ENCODE data around the gene HES5.
"Not testable (repeated sequence)": the region's sequence is repeated elsewhere in the genome, so short reads cannot be mapped to it uniquely, and the experiment has no call there.

The HES5 gene, protein sequence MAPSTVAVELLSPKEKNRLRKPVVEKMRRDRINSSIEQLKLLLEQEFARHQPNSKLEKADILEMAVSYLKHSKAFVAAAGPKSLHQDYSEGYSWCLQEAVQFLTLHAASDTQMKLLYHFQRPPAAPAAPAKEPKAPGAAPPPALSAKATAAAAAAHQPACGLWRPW

DNA sequence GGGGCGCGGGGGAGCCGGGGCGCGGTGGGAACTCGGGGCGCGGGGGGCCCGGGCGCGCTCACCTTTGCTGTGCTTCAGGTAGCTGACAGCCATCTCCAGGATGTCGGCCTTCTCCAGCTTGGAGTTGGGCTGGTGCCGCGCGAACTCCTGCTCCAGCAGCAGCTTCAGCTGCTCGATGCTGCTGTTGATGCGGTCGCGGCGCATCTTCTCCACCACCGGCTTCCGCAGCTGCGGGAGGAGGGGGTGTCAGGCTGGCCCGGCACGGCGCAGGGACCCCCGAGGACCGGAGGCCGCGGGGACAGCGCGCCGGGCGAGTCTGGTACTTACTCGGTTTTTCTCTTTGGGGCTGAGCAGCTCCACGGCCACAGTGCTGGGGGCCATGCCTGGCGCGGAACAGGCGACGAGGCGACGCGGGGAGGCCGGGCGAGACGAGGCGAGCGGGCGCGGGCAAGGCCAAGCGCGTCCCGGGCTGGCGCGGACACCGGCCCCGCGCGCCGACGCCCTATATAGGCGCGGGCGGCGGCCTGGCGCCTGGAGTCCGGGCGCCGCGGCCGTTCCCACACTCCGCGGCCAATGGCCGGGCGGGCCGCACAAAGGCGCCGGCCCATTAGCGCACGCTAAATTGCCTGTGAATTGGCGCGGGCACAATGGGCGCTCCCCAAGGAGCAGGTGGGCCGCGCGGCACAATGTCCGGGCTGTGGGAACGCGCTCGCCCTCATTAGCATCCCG is at the start of gene HES5:
Gene HES5, minus strand, starts transcription at position 480 of the 729 bp plus-strand sequence. Its CDS starts 99 bp downstream, at position 381.
- no peak for DNase-seq (ENCODE audit: low read depth in 2 of 2)

DNA sequence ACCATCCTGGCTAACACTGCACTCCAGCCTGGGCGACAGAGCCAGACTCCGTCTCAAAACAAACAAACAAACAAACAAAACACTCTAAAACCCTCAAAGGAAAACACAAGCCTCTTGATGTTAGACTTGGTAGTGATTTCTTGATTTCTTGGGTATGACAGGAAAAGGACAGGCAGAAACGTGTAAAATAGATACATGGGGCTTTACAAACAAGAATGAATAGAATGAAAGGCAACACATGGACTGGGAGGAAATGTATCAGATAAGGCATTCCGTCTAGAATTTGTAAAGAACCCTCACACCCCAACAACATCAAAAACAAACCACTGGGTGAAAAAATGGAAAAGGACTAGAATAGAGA is 48.7 kb upstream of the HES5 start:
- no peak for DNase-seq (ENCODE audit: low read depth in 2 of 2)

DNA sequence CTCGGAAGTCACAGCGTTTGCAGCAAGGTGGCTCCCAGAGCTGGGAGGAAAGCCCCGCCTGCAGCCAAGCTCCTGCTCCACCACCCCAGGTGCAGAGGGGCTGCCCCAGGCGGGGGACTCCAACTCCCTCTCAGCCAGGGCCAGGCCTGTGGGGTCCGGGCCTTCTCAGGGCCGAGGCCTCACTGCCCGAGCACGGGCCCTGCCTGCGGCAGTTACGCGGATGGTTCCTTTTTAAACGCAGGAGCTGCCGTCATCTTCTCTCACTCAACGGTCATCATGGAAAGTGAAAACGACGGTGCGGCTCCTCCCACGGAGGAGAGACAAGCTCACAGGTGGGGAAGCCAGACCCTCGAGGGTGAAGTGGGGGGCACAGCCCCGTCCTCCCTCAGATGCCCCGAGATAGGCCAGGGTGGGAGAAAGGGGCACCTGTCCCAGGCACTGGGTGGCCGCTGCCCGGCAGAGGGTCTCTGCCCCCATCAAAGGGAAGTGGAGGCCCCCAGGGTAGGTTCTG is 47.6 kb upstream of the HES5 start:
- peak in 1 of 2 donors; percentile 33 for DNase-seq (ENCODE audit: low read depth in 2 of 2)

DNA sequence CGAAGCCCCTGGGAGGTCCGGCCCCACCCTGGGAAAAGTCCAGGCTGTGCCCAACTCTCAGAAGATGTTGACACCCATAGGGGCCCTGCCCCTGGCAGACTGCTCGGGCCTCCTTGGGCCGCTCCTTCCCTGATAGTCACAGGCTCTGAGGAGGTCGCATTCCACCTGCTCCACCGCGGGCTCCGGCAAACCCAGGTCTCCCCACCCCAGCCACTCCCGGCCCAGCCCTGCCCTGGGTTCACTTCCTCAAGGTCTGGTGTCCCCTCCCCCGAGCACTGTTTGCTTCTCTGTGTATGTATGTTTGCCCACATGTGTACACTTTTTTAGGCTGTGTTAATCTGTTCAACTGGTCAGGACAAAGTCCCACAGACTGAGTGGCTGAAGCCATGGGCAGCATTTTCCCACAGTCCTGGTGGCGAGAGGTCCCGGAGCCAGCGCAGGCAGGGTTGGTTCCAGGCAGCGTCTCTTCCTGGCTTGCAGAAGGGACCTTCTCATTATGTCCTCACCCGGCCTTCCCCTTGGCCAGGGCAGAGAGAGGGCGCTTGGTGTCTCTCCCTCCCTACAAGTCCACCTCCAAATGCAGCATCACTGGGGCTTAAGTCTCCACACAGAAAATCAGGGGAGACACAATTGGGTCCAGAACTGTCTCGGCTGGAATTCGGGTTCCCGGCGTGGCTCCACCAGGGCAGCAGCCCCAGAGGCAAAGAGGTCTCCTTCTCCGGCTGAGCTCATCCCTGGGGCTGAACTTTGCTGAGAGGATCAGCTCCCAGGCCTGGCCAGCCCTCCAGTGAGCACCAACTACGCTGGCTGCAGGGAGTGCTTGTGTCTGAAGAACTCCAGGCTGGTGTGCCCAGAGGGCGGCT is 46.0 kb upstream of the HES5 start:
- no peak for DNase-seq (ENCODE audit: low read depth in 2 of 2)

DNA sequence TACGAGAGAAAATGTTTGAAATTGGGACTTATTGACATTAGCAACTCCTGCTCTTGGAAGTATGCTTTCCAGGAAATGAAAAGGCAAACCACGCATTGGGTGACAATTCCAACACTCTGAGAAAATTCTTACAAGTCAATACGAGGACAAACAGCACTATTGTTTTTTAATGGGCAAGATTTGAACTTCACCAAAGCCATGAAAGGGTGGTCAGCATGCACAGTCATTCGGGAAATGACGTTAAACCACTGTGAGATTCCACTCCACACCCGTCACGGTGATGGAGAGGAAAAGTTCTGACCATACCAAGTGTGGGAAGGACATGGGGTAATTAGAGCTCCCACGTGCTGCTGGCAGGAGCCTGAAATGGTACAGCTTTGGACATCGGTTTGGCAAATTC is 44.3 kb upstream of the HES5 start:
- DNase-seq (ENCODE audit: low read depth in 2 of 2) = no peak

DNA sequence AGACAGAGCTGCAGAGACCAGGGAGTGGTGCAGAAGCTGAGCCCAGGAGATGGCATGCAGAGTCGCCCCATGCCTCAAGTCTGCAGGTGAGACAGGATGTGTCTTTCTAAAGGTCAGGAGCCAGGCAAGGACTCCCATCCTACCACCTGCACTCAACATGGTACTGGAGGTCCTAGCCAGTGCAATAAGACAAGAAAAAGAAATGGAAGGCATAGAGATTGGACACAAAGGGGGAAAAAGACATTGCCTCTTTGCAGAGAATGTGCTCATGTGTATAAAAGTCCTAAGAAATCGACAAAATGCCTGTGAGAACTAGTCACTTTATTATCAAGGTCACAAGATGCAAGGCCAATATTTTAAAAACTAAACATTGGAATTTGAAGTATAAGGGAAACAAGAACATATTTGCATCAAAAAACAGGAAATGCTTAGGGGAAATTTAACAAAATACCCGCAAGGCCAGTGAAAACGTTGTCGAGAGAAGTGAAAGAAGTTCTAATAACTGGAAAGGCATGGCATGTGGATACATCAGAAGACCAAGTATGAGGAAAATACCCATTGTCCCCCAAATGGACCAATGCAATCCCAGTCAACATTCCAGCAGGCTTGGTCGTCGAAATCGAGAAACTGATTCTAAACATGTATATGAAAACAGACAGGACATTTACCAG is 43.3 kb upstream of the HES5 start:
- no peak for DNase-seq (ENCODE audit: low read depth in 2 of 2)

DNA sequence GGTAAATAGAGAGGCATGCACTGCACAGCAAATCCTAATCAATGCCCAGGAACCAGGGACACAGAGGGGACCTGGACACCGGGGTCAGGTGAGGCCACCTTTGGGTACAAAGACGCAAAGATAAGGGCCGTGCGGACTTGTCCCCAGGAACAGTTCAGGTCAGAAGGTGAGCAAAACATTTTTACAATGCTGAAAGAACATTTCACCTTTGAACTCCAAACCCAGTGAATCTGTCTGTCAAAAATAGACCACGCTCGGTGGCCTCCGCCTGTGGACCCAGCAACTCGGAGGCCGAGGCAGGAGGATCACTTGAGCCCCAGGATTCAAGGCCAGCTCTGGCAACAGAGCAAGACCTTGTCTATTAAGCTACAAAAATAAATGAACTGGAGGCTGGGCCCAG is 41.3 kb upstream of the HES5 start:
- DNase-seq (ENCODE audit: low read depth in 2 of 2) = no peak

DNA sequence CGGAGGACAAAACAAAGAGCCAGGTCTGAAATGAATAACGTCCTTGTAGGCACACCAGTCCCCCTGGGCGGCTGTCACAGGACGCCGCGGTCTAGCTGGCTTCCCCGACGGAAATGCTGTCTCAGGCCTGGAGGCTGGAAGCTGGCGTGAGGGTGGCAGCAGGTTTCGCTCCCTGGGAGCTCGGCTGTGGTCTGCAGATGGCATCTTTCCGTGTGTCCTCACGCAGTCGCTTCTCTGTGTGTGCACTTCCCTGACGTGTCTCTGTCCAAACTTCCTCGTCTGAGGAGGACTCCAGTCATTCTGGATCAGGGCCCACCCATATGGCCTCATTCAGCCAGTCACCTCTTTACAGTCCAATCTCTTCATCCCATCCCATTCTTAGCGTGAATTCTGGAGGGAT is 40.3 kb upstream of the HES5 start:
- no peak for DNase-seq (ENCODE audit: low read depth in 2 of 2)

DNA sequence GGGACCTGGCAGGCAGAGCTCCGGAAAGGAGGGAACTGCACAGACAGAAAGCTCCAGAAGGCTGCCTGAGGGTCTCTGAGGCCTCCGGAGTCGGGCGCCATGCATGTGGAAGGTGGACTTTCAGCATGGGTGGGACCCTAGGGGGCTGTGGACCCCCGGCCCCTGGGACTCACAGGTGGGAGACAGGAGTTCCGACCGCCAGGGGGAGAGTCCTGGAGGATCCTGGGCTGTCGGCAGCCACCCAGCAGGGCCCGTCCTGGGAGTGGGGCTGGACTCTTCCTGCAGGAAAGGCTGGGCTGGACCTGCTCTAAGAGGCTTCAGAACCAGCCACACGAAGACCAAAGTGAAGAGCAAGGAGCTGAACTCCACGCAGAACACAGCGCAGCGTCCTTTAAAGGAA is 39.6 kb upstream of the HES5 start:
- DNase-seq (ENCODE audit: low read depth in 2 of 2) = not testable (repeated sequence)

DNA sequence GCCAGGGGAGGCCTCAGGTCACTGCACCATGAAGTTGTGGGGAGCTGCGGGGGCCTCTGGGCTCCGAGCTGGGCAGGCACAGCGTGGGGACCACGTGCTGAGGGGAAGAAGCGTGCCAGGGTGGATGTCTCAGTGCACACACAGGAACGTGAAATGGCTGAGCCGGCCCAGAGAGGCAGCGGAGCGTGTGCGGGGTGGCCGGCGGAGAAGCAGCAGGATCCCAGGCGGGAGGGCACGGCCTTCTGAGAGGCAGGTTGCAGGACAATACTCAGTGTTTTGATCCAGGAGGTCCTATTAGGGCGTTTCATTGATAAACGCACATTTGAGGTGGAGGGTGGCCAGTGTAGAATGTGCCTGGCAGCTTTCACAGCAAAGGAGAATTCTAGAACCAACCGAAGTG is 39.0 kb upstream of the HES5 start:
- no peak for DNase-seq (ENCODE audit: low read depth in 2 of 2)

DNA sequence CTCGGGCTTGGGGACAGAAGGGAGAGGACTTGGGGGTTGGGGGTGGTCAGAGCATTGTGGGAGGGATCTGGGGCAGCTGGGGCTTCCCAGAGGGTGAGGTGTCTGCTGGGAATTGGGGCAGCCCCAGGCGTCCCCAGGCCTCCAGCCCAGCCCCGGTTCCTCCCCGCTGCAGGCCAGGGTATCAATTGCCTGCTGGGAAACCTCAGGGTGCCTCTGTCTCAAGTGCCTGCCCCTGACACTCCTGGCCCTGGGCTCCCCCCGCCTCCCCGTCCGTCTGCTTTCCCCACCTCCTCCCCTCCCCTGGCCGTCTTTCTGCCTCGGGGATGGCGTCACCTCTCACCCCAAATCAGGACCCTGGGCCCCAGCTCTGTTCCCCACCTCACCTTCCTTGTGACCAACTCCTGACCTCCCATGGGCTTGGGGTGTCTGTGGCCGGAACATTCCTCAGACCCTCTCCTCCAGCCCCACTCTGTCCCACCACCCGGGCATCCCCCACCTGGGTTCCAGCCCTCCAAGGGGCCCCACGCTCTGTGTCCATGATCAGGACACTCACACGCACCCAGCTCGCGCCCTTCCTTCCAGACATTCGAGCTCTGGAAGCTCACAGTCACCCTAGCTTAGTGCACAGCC is 38.2 kb upstream of the HES5 start:
- not testable (repeated sequence) for DNase-seq (ENCODE audit: low read depth in 2 of 2)

DNA sequence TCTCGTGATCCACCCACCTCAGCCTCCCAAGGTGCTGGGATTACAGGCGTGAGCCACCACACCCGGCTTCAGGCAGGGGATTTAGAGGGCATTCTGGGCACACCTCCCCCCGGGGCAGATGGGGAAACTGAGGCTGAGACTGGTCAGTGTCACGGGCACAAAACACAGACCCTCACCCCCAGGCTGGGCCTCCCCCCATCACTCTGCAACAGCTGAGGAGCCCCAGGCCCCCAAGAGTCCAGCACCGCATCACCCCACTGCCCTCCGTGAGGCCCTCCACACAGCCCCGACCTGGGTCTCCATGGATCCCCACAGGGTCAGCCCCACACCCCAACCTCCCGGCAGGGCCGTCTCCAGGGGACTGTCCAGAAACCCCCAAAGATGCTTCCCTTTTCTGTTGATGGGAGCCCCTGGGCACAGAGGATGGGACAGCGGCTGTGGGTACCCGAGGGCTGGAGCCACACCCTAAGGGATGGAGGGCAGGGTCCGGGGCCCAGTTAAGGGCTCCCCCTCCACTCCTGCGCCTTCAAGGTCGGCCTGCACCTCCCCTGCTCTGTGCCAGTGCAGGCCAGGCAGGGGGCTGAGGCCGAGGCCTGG is 37.1 kb upstream of the HES5 start:
- no peak for DNase-seq (ENCODE audit: low read depth in 2 of 2)

DNA sequence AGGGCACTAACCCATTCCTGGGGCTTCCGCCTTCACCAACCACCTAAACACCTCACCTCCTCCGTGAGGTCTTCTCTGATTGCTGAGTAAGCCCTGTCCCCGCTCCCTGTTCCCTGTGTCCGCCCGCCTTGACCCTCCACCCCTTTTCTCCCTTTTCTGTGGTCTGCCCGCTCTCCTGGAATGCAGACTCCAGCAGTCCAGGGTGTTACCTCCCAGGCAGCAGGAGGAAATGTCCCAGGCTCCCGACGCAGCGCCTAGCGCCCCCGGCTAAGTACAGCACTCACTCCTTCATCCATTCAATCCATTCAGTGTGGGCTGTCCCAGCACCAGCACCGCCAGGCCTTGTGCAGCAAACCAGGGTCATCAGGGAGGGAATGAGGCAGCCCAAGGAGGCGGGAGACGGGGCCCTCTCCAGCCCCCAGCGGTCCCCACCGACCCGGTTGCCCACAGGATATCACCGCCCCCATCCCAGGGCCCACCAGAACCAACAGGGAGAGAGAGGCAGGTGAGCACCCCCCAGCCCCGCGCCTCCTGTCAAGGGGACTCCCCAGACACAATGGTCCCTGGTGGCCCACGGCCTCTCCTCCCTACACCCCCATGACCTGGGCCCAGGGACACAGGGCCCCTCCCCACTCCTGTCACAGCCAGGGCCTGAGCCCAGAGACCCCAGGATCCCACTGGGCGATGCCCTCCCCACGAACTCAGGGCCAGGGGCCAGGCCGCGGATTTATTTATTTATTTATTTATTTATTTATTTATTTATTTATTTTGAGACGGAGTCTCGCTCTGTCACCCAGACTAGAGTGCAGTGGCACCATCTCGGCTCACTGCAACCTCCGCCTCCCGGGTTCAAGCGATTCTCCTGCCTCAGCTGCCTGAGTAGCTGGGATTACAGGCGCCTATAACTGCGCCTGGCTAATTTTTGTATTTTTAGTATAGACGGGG is 36.3 kb upstream of the HES5 start:
- DNase-seq (ENCODE audit: low read depth in 2 of 2) = no peak

DNA sequence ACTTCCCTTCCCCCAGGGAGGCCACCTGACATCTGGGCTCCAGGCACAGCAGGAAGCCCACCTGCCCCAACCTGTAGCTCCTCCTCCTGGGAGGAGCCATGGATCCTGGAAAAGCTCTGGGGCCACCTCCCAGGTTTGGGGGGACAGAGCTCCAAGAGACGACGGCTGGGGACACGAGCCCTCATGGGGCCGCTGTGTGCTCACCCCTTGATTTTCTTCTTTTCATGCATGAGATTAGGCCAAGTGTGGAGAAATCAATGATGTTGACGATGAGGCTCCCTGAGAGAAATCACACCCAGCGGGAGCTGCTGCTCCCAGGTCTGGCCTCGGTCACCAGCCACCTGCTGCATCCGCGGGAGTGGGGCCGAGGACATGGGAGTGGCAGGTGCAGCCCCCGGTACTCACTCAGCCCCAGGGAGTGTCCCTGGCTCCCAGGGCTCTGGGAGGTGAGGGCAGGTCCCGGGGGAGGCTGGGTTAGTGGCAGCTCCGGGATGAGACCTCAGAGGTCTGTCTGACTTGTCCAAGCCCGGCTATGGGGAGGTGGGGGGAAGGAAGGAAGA is 34.8 kb upstream of the HES5 start:
- no peak for DNase-seq (ENCODE audit: low read depth in 2 of 2)

DNA sequence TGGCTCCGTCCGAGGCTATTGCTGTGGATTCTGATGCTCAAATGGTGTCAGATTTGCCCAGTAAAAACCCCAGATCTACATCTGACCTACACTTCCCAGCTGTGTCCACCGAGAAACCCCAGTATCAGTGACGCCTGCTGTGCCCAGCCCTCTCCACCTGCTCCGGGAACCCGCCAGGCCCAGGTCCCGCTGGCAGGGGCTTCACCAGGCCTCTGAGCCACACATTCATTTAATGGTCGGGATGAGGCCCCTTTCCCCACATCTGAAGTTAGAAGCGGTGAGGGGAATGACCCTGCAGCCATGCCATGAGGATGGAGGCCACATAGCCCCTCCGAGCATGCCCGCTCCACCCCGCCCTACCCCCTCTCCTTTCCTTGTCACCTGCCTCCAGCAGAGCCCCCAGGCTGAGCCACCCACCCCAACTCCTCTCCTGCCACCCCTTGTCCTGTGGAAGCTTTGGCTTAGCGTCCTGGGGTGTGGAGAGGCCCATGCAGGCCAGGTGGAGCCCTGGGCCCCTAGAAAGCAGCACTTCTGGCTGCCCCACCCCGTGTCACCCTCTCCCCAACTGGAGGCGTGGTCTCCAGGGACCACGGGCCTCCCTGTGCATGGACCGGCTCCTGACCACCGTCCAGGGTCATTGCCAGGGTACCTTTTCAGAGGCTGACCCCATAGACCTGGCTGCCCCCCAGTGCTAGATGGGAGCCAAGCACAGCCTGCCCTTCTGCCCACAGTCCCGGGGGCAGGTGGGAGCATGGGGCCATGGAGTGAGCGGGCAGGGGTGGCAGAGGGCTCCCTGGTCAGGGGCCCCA is 34.1 kb upstream of the HES5 start:
- no peak for DNase-seq (ENCODE audit: low read depth in 2 of 2)

DNA sequence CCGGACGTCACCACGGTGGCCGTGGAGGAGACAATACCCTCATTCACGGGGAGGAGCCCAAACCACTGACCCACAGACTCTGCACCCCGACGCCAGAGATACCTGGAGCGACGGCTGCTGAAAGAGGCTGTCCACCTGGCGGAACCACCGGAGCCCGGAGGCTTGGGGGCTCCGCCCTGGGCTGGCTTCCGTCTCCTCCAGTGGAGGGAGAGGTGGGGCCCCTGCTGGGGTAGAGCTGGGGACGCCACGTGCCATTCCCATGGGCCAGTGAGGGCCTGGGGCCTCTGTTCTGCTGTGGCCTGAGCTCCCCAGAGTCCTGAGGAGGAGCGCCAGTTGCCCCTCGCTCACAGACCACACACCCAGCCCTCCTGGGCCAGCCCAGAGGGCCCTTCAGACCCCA is 33.1 kb upstream of the HES5 start:
- DNase-seq (ENCODE audit: low read depth in 2 of 2) = no peak

DNA sequence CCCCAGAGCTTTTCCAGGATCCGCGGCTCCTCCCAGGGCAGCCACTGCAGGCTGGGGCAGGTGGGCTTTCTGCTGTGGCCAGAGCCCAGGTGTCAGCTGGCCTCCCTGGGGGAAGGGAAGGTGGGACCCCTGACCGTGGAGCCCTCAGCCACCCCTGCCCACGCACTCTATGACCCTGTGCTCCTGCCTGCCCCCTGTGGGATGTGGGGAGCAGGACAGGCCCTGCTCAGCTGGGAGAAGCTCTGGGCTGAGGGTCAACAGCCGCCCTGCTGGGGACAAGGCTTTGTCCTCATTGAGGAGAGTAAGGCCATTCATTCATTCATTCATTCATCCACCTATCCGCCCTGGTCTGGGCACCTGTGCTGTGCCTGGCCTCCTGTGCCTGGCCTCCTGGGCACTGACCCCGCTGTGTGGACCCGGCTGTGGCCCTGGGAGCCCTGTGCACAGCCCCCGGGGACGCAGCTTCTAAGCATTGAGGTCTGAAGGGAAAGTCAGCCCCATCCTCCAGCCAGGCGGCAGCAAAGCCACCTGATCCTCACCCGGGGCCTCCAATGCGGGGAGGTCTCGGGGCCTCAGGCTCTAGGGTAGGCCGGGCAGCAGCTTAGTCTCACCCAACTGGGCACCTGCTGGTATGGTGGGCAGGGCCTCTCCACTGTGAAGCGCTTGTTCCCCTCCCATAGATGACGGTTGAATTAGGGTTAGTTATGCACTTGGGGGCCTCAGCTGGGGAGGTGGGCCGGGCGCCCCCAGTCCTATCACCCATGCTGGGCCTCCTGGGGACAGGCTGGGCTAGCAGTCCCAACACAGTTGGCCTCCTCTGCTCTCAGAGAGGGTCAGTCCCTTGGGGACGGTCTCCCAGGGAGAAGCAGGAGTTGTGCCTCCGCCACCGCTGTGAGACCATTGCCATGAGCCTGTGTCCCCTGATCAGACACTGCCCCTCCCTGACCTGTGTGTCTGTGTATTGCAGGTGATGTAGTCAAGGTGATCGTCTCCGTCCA is 32.1 kb upstream of the HES5 start:
- DNase-seq (ENCODE audit: low read depth in 2 of 2) = no peak

DNA sequence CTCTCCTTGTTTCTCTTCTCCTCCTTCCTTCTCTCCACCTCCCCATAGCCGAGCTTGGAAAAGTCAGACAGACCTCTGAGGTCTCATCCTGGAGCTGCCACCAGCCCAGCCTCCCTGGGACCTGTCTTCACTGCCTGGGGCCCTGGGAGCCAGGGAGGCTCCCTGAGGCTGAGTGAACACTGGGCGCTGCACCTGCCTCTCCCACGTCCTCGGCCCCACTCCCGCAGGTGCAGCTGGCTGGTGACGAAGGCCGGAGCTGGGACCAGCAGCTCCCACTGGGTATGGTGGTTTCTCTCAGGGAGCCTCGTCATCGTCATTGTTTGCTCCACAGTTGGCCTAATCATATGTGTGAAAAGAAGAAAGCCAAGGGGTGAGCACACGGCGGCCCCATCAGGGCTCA is 31.4 kb upstream of the HES5 start:
- no peak for DNase-seq (ENCODE audit: low read depth in 2 of 2)
